Stimulated activated CD4-positive, alpha-beta T cell treated with anti-CD3 and anti-CD28 coated beads, Interleukin-4, amount 100 ng/mL, for 4 hours (primary cell): ENCODE data around the gene GPATCH2L.

ENCODE experiments used
- DNase-seq, 2 experiments: peaks; one replicate each; pipeline ENCODE4 v3.0.0-alpha.2; 2020

Gene GPATCH2L

DNA sequence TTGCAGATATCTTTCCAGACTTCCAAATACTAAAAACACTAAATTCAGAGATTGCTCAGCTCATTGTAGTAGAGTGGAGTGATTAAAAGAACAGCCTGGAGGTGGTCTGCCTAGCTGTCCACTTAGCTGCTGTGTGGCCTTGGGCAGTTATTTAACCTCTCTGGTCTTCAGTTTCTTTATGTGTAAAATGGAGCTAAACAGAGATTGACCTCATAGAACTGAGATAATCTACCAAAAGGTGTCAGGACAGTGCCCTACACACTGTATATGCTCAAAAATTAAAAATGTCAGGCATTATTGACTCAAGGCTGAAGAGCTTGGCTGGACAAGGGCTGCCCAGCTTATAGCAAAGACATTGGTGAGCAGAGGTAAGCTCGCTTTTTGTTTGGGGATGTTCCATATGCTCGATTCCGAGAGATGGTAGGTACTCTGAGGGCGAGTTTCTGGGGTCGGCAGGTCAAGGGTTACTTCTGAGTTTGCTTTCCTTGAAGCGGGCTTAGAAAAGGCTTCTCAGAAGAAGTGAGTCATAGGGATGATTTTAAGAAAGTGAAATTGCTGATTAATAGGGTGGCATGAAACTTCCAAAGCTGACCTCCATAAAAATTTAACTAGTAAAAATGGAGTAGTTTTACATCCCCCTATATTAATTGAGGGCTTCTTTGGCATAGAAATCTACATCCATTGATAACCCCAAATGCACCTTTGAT, 107.5 kb downstream of the GPATCH2L start:
- no peak for DNase-seq

DNA sequence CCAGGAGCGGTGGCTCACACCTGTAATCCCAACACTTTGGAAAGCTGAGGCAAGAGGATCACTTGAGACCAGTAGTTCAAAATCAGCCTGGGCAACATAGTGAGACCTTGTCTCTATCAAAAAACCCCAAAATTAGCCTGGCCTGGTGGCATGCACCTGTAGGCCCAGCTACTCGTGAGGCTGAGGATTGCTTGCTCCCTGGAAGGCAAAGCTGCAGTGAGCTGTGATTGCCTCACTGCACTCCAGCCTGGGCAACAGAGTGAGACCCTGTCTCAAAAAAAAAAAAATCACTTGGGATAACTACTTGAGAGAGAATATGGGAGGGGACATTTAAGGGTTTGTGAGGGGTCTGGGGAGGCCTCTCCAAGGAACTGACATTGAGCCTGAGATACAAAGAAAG, 109.0 kb downstream of the GPATCH2L start:
- DNase-seq, result no peak

DNA sequence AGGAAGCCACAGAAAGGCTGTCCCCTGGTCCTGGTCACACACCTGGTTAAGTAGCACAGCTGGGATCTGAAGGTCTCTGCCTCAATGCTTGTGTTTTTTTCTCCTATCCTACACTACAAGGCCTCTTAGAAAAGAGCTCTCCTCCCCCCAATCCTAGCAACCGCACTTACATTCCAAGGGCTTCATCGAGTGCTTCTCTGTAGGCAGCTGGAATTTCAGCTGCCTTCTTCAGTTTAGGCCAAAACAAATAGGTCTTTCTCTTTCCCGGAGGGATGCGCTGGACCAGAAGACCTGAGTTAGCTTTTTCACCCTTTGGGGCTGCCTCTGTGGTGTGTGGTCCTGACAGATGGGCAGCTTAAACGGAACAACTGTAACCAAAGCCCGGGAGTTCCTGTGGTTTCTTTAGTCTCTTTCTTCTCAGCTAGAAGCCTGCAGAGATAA, 109.7 kb downstream of the GPATCH2L start:
- no peak for DNase-seq

GRCh38 chr14:76262641-76263040, 110.9 kb downstream of the GPATCH2L start:
- no peak for DNase-seq
